ENCODE measurements around the gene CD6.
A peak's percentile ranks its signal among the peaks of the same experiment; 100 is the strongest.

- TF ChIP-seq, protein P1, sequence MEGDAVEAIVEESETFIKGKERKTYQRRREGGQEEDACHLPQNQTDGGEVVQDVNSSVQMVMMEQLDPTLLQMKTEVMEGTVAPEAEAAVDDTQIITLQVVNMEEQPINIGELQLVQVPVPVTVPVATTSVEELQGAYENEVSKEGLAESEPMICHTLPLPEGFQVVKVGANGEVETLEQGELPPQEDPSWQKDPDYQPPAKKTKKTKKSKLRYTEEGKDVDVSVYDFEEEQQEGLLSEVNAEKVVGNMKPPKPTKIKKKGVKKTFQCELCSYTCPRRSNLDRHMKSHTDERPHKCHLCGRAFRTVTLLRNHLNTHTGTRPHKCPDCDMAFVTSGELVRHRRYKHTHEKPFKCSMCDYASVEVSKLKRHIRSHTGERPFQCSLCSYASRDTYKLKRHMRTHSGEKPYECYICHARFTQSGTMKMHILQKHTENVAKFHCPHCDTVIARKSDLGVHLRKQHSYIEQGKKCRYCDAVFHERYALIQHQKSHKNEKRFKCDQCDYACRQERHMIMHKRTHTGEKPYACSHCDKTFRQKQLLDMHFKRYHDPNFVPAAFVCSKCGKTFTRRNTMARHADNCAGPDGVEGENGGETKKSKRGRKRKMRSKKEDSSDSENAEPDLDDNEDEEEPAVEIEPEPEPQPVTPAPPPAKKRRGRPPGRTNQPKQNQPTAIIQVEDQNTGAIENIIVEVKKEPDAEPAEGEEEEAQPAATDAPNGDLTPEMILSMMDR (optimal IDR thresholded peaks at IDR 0.05 in 1 of 3, IDR thresholded peaks at IDR 0.05 in 1 of 3, conservative IDR thresholded peaks at IDR 0.05 in 1 of 3; ENCODE audit: extremely low read depth in 1 of 3, insufficient read depth in 2 of 3, low read length in 3 of 3), result no peak
- TF ChIP-seq EZH2 (IDR thresholded peaks at IDR 0.05; ENCODE audit: low read length), result peak; percentile 46
These were observed 51.0 kb downstream of the CD6 start for GRCh38 chr11:61022311-61023085.

Data from keratinocyte (primary cell).